GM12878 (cell line): Measurements from ENCODE around the gene ATP10D. TPM values are rescaled to one million over a fixed set of nuclear protein-coding genes. Genes with fewer than 3 reads are reported as not detected.

Experiments
- ATAC-seq: fragments of 200-7000 bp; cut with Tn5 transposase; 3 replicates; pipeline ENCODE4 v1.9.1; 2020; ENCODE audit warnings: mild to moderate bottlenecking, moderate library complexity
- BruUV-seq: library from RNA; stranded (reverse); fragments of 400-500 nt; replicated peaks from 2 replicates; lab custom pipeline; 2021; lab: Mats Ljungman, UMichigan
- CTCF ChIA-PET: fragments of 300-600 bp; sonication (Branson Sonifier 250); formaldehyde crosslinking; extraction: SDS; loops from one replicate; lab custom pipeline; 2021; ENCODE audit warnings: inconsistent platforms; lab: Yijun Ruan, JAX
- POLR2A ChIA-PET: fragments of 350-600 bp; formaldehyde crosslinking; extraction: SDS; loops from one replicate; lab custom pipeline; 2021; ENCODE audit warnings: inconsistent platforms; lab: Charles Lee
- RAD21 ChIA-PET: fragments of 300-600 bp; sonication (Branson Sonifier 250); formaldehyde crosslinking; loops from one replicate; lab custom pipeline; 2023; ENCODE audit warnings: antibody characterized with exemption; ENCODE audit not compliant: unreplicated experiment; lab: Charles Lee
- SMC1A ChIA-PET: fragments of 300-600 bp; sonication (Branson Sonifier 250); formaldehyde crosslinking; loops from one replicate; lab custom pipeline; 2023; ENCODE audit not compliant: unreplicated experiment, uncharacterized antibody; lab: Charles Lee
- DNase-seq: peaks from one replicate; pipeline ENCODE4 v3.0.0-alpha.2; 2011; ENCODE audit warnings: low read depth, low spot score
- FAIRE-seq: peaks from 3 replicates; lab custom pipeline; 2011; peaks lifted over from hg19 to GRCh38; lab: Jason Lieb, UNC
- H2AFZ ChIP-seq: 2 replicates; pipeline ENCODE4 v1.6.0; 2011; ENCODE audit warnings: low read depth, low read length, control low read depth; ENCODE audit not compliant: control insufficient read depth
- H3K27ac ChIP-seq: 2 replicates; pipeline ENCODE4 v1.5.1; 2011; ENCODE audit warnings: control low read depth; ENCODE audit not compliant: control insufficient read depth, insufficient read depth
- H3K27me3 ChIP-seq, 2 experiments: replicated peaks in 1 of 2; 2 replicates each; pipeline versions ENCODE4 v1.6.0 to v1.6.1; 2011; ENCODE audit warnings: low read length in 1 of 2; ENCODE audit not compliant: control insufficient read depth in 2 of 2, insufficient read depth in 2 of 2
- H3K36me3 ChIP-seq, 2 experiments: 2 replicates each; pipeline ENCODE4 v1.5.1; 2011; ENCODE audit warnings: low read length in 1 of 2; ENCODE audit not compliant: control insufficient read depth in 2 of 2, insufficient read depth in 2 of 2
- H3K4me1 ChIP-seq: 2 replicates; pipeline ENCODE4 v1.6.1; 2011; ENCODE audit warnings: mild to moderate bottlenecking, low read length, moderate library complexity, mixed read lengths; ENCODE audit not compliant: control insufficient read depth, insufficient read depth
- H3K4me2 ChIP-seq: 2 replicates; pipeline ENCODE4 v1.6.0; 2011; ENCODE audit warnings: control low read depth; ENCODE audit not compliant: control insufficient read depth, insufficient read depth
- H3K4me3 ChIP-seq: fragments of 200-600 bp; sonication (generic); 2 replicates; pipeline ENCODE4 v1.5.1; 2016
- H3K79me2 ChIP-seq: 2 replicates; pipeline ENCODE4 v1.6.0; 2011; ENCODE audit warnings: low read length; ENCODE audit not compliant: control insufficient read depth, insufficient read depth
- H3K9ac ChIP-seq: 2 replicates; pipeline ENCODE4 v1.8.0; 2011; ENCODE audit warnings: low read length, control low read depth, mixed read lengths; ENCODE audit not compliant: control insufficient read depth, insufficient read depth
- H3K9me3 ChIP-seq: replicated peaks from 3 replicates; pipeline ENCODE4 v1.5.1; 2011; ENCODE audit warnings: mild to moderate bottlenecking, low read length; ENCODE audit not compliant: control insufficient read depth, insufficient read depth
- H4K20me1 ChIP-seq: 2 replicates; pipeline ENCODE4 v1.6.0; 2011; ENCODE audit not compliant: control insufficient read depth, insufficient read depth
- BCL3 ChIP-seq: IDR thresholded peaks from 2 replicates; pipeline ENCODE4 v1.6.1; 2011; ENCODE audit warnings: borderline replicate concordance, low read depth, mild to moderate bottlenecking, moderate library complexity, low read length; ENCODE audit not compliant: insufficient read depth, poor library complexity, severe bottlenecking
- EP300 ChIP-seq, 2 experiments: fragments of 150-350 bp in 1 of 2; IDR thresholded peaks; 2 replicates each; pipeline ENCODE4 v1.6.1; 2011 to 2012; ENCODE audit warnings: low read depth in 2 of 2, low read length in 2 of 2, borderline replicate concordance in 1 of 2, improper control_type of control experiment in 1 of 2, inconsistent platforms in 1 of 2; ENCODE audit not compliant: control insufficient read depth in 1 of 2
- KDM1A ChIP-seq: fragments of 200-600 bp; sonication (generic); IDR thresholded peaks from 2 replicates; pipeline ENCODE4 v1.6.1; 2016; ENCODE audit warnings: borderline replicate concordance
- MXI1 ChIP-seq: fragments of 150-350 bp; IDR thresholded peaks from 2 replicates; pipeline ENCODE4 v1.6.1; 2011; ENCODE audit warnings: low read depth, mild to moderate bottlenecking, inconsistent platforms, low read length, improper control_type of control experiment
- NR2C2 ChIP-seq: IDR thresholded peaks from 2 replicates; pipeline ENCODE4 v1.6.1; 2011; ENCODE audit warnings: borderline replicate concordance, low read depth; ENCODE audit not compliant: control insufficient read depth, insufficient read length
- POU2F2 ChIP-seq: IDR thresholded peaks from 3 replicates; pipeline ENCODE4 v1.6.1; 2011; ENCODE audit warnings: low read depth, mild to moderate bottlenecking, low read length, borderline replicate concordance
- PRDM15 ChIP-seq: fragments of 450-650 bp; formaldehyde crosslinking; IDR thresholded peaks from 2 replicates; pipeline ENCODE4 v1.4.0; 2020; ENCODE audit warnings: mild to moderate bottlenecking, moderate library complexity
- RUNX3 ChIP-seq: IDR thresholded peaks from 2 replicates; pipeline ENCODE4 v1.6.1; 2012; ENCODE audit warnings: low read length, inconsistent platforms
- TARDBP ChIP-seq: IDR thresholded peaks from 2 replicates; pipeline ENCODE4 v1.6.1; 2016; ENCODE audit warnings: borderline replicate concordance
- ZBTB11 ChIP-seq: fragments of 450-650 bp; formaldehyde crosslinking; IDR thresholded peaks from 2 replicates; pipeline ENCODE4 v1.5.0; 2022; ENCODE audit warnings: mild to moderate bottlenecking, missing genetic modification characterization
- ZNF592 ChIP-seq: fragments of 450-650 bp; IDR thresholded peaks from 2 replicates; pipeline ENCODE4 v1.6.1; 2017; ENCODE audit warnings: mild to moderate bottlenecking, moderate library complexity
- WGBS: methylation state at CpG from one replicate; pipeline ENCODE4 v1.1.6; 2016; ENCODE audit warnings: low lambda C conversion rate; ENCODE audit not compliant: insufficient replicate concordance, insufficient coverage; ENCODE audit errors: missing lambda C conversion rate; 5-methylcytosine and 5-hydroxymethylcytosine counted together
- in situ Hi-C: fragments of 300-500 bp; cut with MboI; formaldehyde crosslinking; loops from 9 replicates; pipeline ENCODE4 v1.14.3; 2018; ENCODE audit warnings: mixed read lengths
- intact Hi-C: fragments of 100-400 bp; cut with micrococcal nuclease; formaldehyde crosslinking; loops from one replicate; pipeline ENCODE4 v1.14.2; 2022; ENCODE audit not compliant: unreplicated experiment
- polyA plus RNA-seq, 11 experiments: library from polyadenylated mRNA; depleted of rRNA in 4 of 11; unstranded in 6 of 11; stranded (reverse) in 5 of 11; fragments of >200 nt; fragmentation: Nextera tagmentation in 4 of 11; fragmentation: Illumina TruSeq in 1 of 11; extraction: Ambion mirVana in 4 of 11; extraction: Trizol in 1 of 11; gene quantifications; 1 replicate in 1 of 11; 2 replicates in 10 of 11; pipeline versions ENCODE4 v1.2.1 to v1.2.3, GENCODE V29; 2011 to 2016; ENCODE audit warnings: inconsistent platforms in 2 of 11, missing spikeins in 2 of 11, low read depth in 1 of 11
- total RNA-seq, 4 experiments: library from RNA; depleted of rRNA in 3 of 4; stranded (reverse); fragments of >200 nt in 3 of 4; fragmentation: Illumina TruSeq in 1 of 4; extraction: Trizol in 1 of 4; gene quantifications; 2 replicates each; pipeline versions ENCODE4 v1.2.1 to v1.2.3, GENCODE V29; 2013 to 2021

ATP10D gene
- total and polyA plus RNA-seq, 10 of the 15 experiments (the other 5 are each of a cell fraction or from before 2014, with no cell fraction given): 10.2 to 50.3 (median 19.1) TPM

- Histone ChIP-seq H3K27me3 (no peaks in the 10 kb centered on the region), H3K4me2 (no peak overlapping the region), H3K36me3 (no peaks in the 10 kb centered on the region), H3K4me1 (no peaks in the 10 kb centered on the region), H4K20me1 (no peaks in the 10 kb centered on the region), H3K9me3 (no peaks in the 10 kb centered on the region), H3K79me2 (no peaks in the 10 kb centered on the region), H3K9ac (no peak overlapping the region), H3K4me3 (no peak overlapping the region), H2AFZ (no peak overlapping the region), H3K27ac (no peak overlapping the region)
- FAIRE-seq (no peak), DNase-seq (no peak), ATAC-seq (no peak)
- ChIA-PET CTCF (no interaction called here), RAD21 (no interaction called here), POLR2A (no interaction called here), SMC1A (interaction anchor here (1.0 kb wide), 1 partner anchor 53 kb away, joined by 3 read pairs; no protein-coding TSS in a partner anchor)
- in situ Hi-C loops: no loop called here
- BruUV-seq: no TSS peak
- 96% methylated on average over 2 of the region's 2 CpGs for WGBS
- intact Hi-C loops: no loop called here
- TF ChIP-seq POU2F2: no peak
- TF ChIP-seq ZBTB11 (CRISPR knock-in tag): no peak
- no peak for TF ChIP-seq BCL3
- no peak for TF ChIP-seq KDM1A
- TF ChIP-seq EP300 (IDR thresholded peaks at IDR 0.05; ENCODE audit: borderline replicate concordance in 1 of 2, control insufficient read depth in 1 of 2, low read depth in 2 of 2, low read length in 2 of 2): no peak
- TF ChIP-seq TARDBP: no peak
- no peak for TF ChIP-seq NR2C2
- no peak for TF ChIP-seq PRDM15 (CRISPR knock-in tag)
- no peak for TF ChIP-seq MXI1
- no peak for TF ChIP-seq ZNF592
- TF ChIP-seq RUNX3: no peak
Observed at GRCh38 chr4:47619691-47620090, 134.6 kb downstream of the ATP10D start.
